SK-N-SH (cell line): ENCODE results near the gene HSPE1.

ENCODE experiments used
- EP300 ChIP-seq, 2 experiments: IDR thresholded peaks; 2 replicates each; pipeline versions ENCODE4 v1.4.0 to v1.6.1; 2012; ENCODE audit warnings: borderline replicate concordance in 1 of 2, low read depth in 1 of 2, low read length in 1 of 2
- YY1 ChIP-seq: IDR thresholded peaks from 2 replicates; pipeline ENCODE4 v1.4.0; 2012; ENCODE audit warnings: low read depth, mild to moderate bottlenecking
- TF ChIP-seq, protein P1 (sequence below): fragments of 200-600 bp; sonication (generic); IDR thresholded peaks from 2 replicates; pipeline ENCODE4 v1.6.1; 2017; ENCODE audit warnings: antibody characterized with exemption, mild to moderate bottlenecking, moderate library complexity

DNA sequence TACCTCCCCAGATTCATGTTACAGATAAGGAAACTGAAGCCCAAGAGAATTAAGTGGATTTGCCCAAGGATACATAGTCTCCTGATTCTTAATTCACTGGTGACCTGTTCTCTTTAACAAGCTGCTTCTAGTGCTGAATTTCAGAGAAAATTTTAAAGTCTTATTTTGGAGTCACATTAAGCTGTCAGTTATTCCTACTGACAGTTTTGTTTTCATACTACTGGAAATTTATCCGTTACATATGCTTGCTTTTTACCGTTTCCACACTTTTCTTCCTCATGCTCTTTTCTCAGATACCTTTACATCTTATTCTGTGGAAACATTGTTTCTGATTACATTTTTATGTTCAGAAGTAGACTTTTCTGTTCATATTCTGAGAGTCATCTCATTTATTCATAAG, 17.0 kb downstream of the HSPE1 start:
- TF ChIP-seq, protein P1, sequence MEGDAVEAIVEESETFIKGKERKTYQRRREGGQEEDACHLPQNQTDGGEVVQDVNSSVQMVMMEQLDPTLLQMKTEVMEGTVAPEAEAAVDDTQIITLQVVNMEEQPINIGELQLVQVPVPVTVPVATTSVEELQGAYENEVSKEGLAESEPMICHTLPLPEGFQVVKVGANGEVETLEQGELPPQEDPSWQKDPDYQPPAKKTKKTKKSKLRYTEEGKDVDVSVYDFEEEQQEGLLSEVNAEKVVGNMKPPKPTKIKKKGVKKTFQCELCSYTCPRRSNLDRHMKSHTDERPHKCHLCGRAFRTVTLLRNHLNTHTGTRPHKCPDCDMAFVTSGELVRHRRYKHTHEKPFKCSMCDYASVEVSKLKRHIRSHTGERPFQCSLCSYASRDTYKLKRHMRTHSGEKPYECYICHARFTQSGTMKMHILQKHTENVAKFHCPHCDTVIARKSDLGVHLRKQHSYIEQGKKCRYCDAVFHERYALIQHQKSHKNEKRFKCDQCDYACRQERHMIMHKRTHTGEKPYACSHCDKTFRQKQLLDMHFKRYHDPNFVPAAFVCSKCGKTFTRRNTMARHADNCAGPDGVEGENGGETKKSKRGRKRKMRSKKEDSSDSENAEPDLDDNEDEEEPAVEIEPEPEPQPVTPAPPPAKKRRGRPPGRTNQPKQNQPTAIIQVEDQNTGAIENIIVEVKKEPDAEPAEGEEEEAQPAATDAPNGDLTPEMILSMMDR, result no peak
- TF ChIP-seq YY1 (no peak), EP300 (IDR thresholded peaks at IDR 0.05; ENCODE audit: borderline replicate concordance in 1 of 2, low read depth in 1 of 2, low read length in 1 of 2) (no peak)
